ENCODE measurements around the gene MSRB2.

GRCh38 chr10:23067337-23067736 lies 28.0 kb upstream of the MSRB2 start:
- TF ChIP-seq ISL1 (CRISPR knock-in tag; IDR thresholded peaks at IDR 0.05), result no peak
- TF ChIP-seq ZFP30 (CRISPR knock-in tag; IDR thresholded peaks at IDR 0.05), result no peak
- TF ChIP-seq PATZ1 (CRISPR knock-in tag; IDR thresholded peaks at IDR 0.05; ENCODE audit: borderline replicate concordance), result no peak
- TF ChIP-seq TOX (CRISPR knock-in tag; IDR thresholded peaks at IDR 0.05; ENCODE audit: borderline replicate concordance), result no peak
- TF ChIP-seq CSRNP3 (CRISPR knock-in tag; IDR thresholded peaks at IDR 0.05), result no peak
- no peak for TF ChIP-seq ZNF8 (CRISPR knock-in tag; IDR thresholded peaks at IDR 0.05)
- TF ChIP-seq PPARA (CRISPR knock-in tag; IDR thresholded peaks at IDR 0.05; ENCODE audit: borderline replicate concordance), result no peak
- TF ChIP-seq BACH2 (CRISPR knock-in tag; IDR thresholded peaks at IDR 0.05; ENCODE audit: borderline replicate concordance), result no peak
- TF ChIP-seq ARNTL (CRISPR knock-in tag; IDR thresholded peaks at IDR 0.05; ENCODE audit: borderline replicate concordance, low read depth), result no peak

Measured in SK-N-SH treated with all-trans-retinoic acid at 6 μM for 48 hours (cell line).